Esophagus squamous epithelium (tissue), 5 donors: ENCODE data around the gene MICAL3. TPM values are rescaled to one million over a fixed set of nuclear protein-coding genes. Genes with fewer than 3 reads are reported as not detected.
"Not testable (repeated sequence)": the region's sequence is repeated elsewhere in the genome, so short reads cannot be mapped to it uniquely, and the experiment has no call there.

Experiments used
- DNase-seq: peaks from one replicate; lab custom pipeline; 2025; lab: John Stamatoyannopoulos, UW
- H3K27ac ChIP-seq, 4 donors: fragments of 200-600 bp; sonication (generic); one replicate each; pipeline ENCODE4 v1.5.1; 2016 to 2019; ENCODE audit warnings: mild to moderate bottlenecking in 1 of 4
- H3K27me3 ChIP-seq, 4 donors: fragments of 200-600 bp; sonication (generic); 1 replicate in 3 of 4; 2 replicates in 1 of 4; pipeline versions ENCODE4 v1.5.1 to v1.6.0; 2017 to 2021; ENCODE audit warnings: antibody characterized with exemption in 1 of 4
- H3K36me3 ChIP-seq, 3 donors: fragments of 200-600 bp; sonication (generic); one replicate each; pipeline ENCODE4 v1.5.1; 2016 to 2019
- H3K4me1 ChIP-seq, 3 donors: fragments of 200-600 bp; sonication (generic); one replicate each; pipeline ENCODE4 v1.5.1; 2017 to 2019
- H3K4me3 ChIP-seq, 4 donors: fragments of 200-600 bp; sonication (generic); 1 replicate in 3 of 4; 2 replicates in 1 of 4; pipeline ENCODE4 v1.5.1; 2016 to 2019; ENCODE audit warnings: mild to moderate bottlenecking in 2 of 4, moderate library complexity in 1 of 4
- H3K9me3 ChIP-seq, 3 donors: fragments of 200-600 bp; sonication (generic); one replicate each; pipeline ENCODE4 v1.5.1; 2016 to 2019
- CTCF ChIP-seq, 6 experiments: fragments of 450-650 bp in 4 of 6; fragments of 200-600 bp in 2 of 6; sonication (generic) in 2 of 6; IDR thresholded peaks; one replicate each; pipeline ENCODE4 v1.5.1; 2016 to 2019; ENCODE audit warnings: antibody characterized with exemption in 6 of 6, mild to moderate bottlenecking in 4 of 6, moderate library complexity in 4 of 6
- POLR2A ChIP-seq, 4 donors: fragments of 450-650 bp; IDR thresholded peaks; one replicate each; pipeline ENCODE4 v1.6.1; 2017; ENCODE audit warnings: antibody characterized with exemption in 4 of 4, mild to moderate bottlenecking in 4 of 4, moderate library complexity in 3 of 4
- WGBS, 2 donors: methylation state at CpG; one replicate each; pipeline ENCODE4 v1.1.5; 2018; 5-methylcytosine and 5-hydroxymethylcytosine counted together
- intact Hi-C: fragments of 100-400 bp; cut with DNase I; formaldehyde crosslinking; loops from one replicate; pipeline ENCODE4 v1.15.0; 2022
- total RNA-seq, 4 donors: library from RNA; depleted of rRNA; stranded (reverse); fragments of >200 nt; gene quantifications; one replicate each; pipeline ENCODE4 v1.1.0, GENCODE V29; 2016
- donor health status: DM: yes; HTN: yes; CAD: no.

MICAL3 gene
- total RNA-seq, 4 donors from 2014 or later = 11.2 to 30.9 (median 15.9) TPM

- intact Hi-C loops = loop anchor here (10.0 kb wide), 1 partner anchor 63 kb away; no protein-coding TSS in a partner anchor
- H3K4me1 ChIP-seq = peaks cover 0 to 3% (median 0%) of the 10 kb centered on the region in 3 donors
- H3K36me3 ChIP-seq = peaks cover 0 to 84% (median 0%) of the 10 kb centered on the region in 3 donors
- DNase-seq = no peak
- TF ChIP-seq CTCF (IDR thresholded peaks at IDR 0.05) (no peak), POLR2A (IDR thresholded peaks at IDR 0.05) (no peak)
- H3K27ac ChIP-seq = no peak overlapping the region
- H3K9me3 ChIP-seq = no peaks in the 10 kb centered on the region
- H3K4me3 ChIP-seq = no peak overlapping the region
- no peaks in the 10 kb centered on the region for H3K27me3 ChIP-seq
- 93 to 94% methylated on average over 5 to 8 of the region's 10 CpGs for WGBS, 2 donors
Observed at GRCh38 chr22:17878186-17878694, 146.1 kb downstream of the MICAL3 start.

- intact Hi-C loops = loop anchor here (10.0 kb wide), 1 partner anchor 62 kb away; no protein-coding TSS in a partner anchor
Observed at GRCh38 chr22:17876878-17877855, 147.2 kb downstream of the MICAL3 start.

GRCh38 chr22:17876306-17876831 is 148.0 kb downstream of the MICAL3 start:
- peaks cover 0 to 10% (median 6%) of the 10 kb centered on the region in 3 donors for H3K4me1 ChIP-seq
- intact Hi-C loops = loop anchor here (10.0 kb wide), 1 partner anchor 62 kb away; no protein-coding TSS in a partner anchor

More at GRCh38 chr22:17876878-17877855, 147.2 kb downstream of the MICAL3 start:
- H3K4me3 ChIP-seq, H3K27ac ChIP-seq, DNase-seq, H3K27me3 ChIP-seq, H3K4me1 ChIP-seq, H3K9me3 ChIP-seq: not testable (repeated sequence)
- peaks cover 0 to 84% (median 0%) of the 10 kb centered on the region in 3 donors for H3K36me3 ChIP-seq

GRCh38 chr22:17875631-17876030 is 148.7 kb downstream of the MICAL3 start:
- Histone ChIP-seq H3K4me1 (peaks cover 0 to 10% (median 6%) of the 10 kb centered on the region in 3 donors), H3K27me3 (no peaks in the 10 kb centered on the region), H3K36me3 (peaks cover 6 to 84% (median 9%) of the 10 kb centered on the region in 3 donors), H3K9me3 (no peaks in the 10 kb centered on the region), H3K4me3 (no peak overlapping the region), H3K27ac (no peak overlapping the region)
- intact Hi-C loops = loop anchor here (10.0 kb wide), 1 partner anchor 61 kb away; no protein-coding TSS in a partner anchor
- DNase-seq = no peak
- 79 to 86% methylated on average over 8 to 11 of the region's 12 CpGs for WGBS, 2 donors
- TF ChIP-seq CTCF (IDR thresholded peaks at IDR 0.05) (no peak), POLR2A (IDR thresholded peaks at IDR 0.05) (no peak)

More at GRCh38 chr22:17876306-17876831, 148.0 kb downstream of the MICAL3 start:
- Histone ChIP-seq H3K36me3 (peaks cover 4 to 84% (median 4%) of the 10 kb centered on the region in 3 donors), H3K4me3 (no peak overlapping the region), H3K9me3 (no peaks in the 10 kb centered on the region), H3K27me3 (no peaks in the 10 kb centered on the region), H3K27ac (peak overlapping the region in 1 of 4 donors; percentile 21)
- TF ChIP-seq CTCF (IDR thresholded peaks at IDR 0.05) (no peak), POLR2A (IDR thresholded peaks at IDR 0.05) (no peak)
- 68 to 100% methylated on average over 1 to 4 of the region's 4 CpGs for WGBS, 2 donors
- DNase-seq = no peak

- no peak overlapping the region for H3K4me3 ChIP-seq
- WGBS, 2 donors = 87 to 92% methylated on average over 14 to 15 of the region's 15 CpGs
- intact Hi-C loops = loop anchor here (10.0 kb wide), 1 partner anchor 60 kb away; no protein-coding TSS in a partner anchor
- no peak overlapping the region for H3K27ac ChIP-seq
- H3K36me3 ChIP-seq = peaks cover 6 to 84% (median 12%) of the 10 kb centered on the region in 3 donors
- peaks cover 0 to 13% (median 6%) of the 10 kb centered on the region in 3 donors for H3K4me1 ChIP-seq
- H3K9me3 ChIP-seq = no peaks in the 10 kb centered on the region
- DNase-seq = no peak
- no peaks in the 10 kb centered on the region for H3K27me3 ChIP-seq
- TF ChIP-seq POLR2A (IDR thresholded peaks at IDR 0.05) (no peak), CTCF (IDR thresholded peaks at IDR 0.05) (no peak)
Observed at GRCh38 chr22:17875156-17875555, 149.2 kb downstream of the MICAL3 start.
